Right lobe of liver (tissue), 6 donors: ENCODE measurements around the gene NEIL1. TPM values are rescaled to one million over a fixed set of nuclear protein-coding genes. Genes with fewer than 3 reads are reported as not detected.
A peak's percentile ranks its signal among the peaks of the same experiment; 100 is the strongest.
"Not testable (repeated sequence)": the region's sequence is repeated elsewhere in the genome, so short reads cannot be mapped to it uniquely, and the experiment has no call there.

Experiments
- ATAC-seq, 4 donors: fragments of 200-7000 bp; cut with Tn5 transposase; one replicate each; pipeline ENCODE4 v1.9.1; 2020; ENCODE audit warnings: mild to moderate bottlenecking in 4 of 4, moderate library complexity in 4 of 4
- DNase-seq, 3 donors: peaks; one replicate each; pipeline ENCODE4 v3.0.0-alpha.2; 2020
- H3K27ac ChIP-seq, 3 donors: fragments of 200-600 bp; one replicate each; pipeline ENCODE4 v1.8.0; 2022
- H3K27me3 ChIP-seq, 2 donors: fragments of 200-600 bp; one replicate each; pipeline ENCODE4 v1.8.0; 2022
- H3K36me3 ChIP-seq, 4 donors: fragments of 200-600 bp; sonication (generic) in 1 of 4; one replicate each; pipeline versions ENCODE4 v1.5.1 to v1.8.0; 2017 to 2022; ENCODE audit warnings: control low read depth in 1 of 4
- H3K4me1 ChIP-seq, 4 donors: fragments of 200-600 bp; sonication (generic) in 1 of 4; one replicate each; pipeline versions ENCODE4 v1.5.1 to v1.8.0; 2017 to 2022; ENCODE audit warnings: control low read depth in 1 of 4
- H3K4me3 ChIP-seq, 3 donors: fragments of 200-600 bp; one replicate each; pipeline ENCODE4 v1.8.0; 2022
- H3K9me3 ChIP-seq, 4 donors: fragments of 200-600 bp; sonication (generic) in 1 of 4; one replicate each; pipeline versions ENCODE4 v1.5.1 to v1.8.0; 2017 to 2022; ENCODE audit warnings: control low read depth in 1 of 4
- POLR2A ChIP-seq: fragments of 450-650 bp; IDR thresholded peaks from one replicate; pipeline ENCODE4 v1.6.1; 2017; ENCODE audit warnings: antibody characterized with exemption, mild to moderate bottlenecking
- WGBS: methylation state at CpG from one replicate; pipeline ENCODE4 v1.1.6; 2018; ENCODE audit warnings: low coverage, low lambda C conversion rate; ENCODE audit not compliant: insufficient coverage; ENCODE audit errors: missing lambda C conversion rate; 5-methylcytosine and 5-hydroxymethylcytosine counted together
- intact Hi-C, 2 donors: fragments of 100-400 bp; cut with DNase I; formaldehyde crosslinking; loops; one replicate each; pipeline versions ENCODE4 v1.11.2 to v1.14.1; 2022
- total RNA-seq, 6 experiments: library from RNA; depleted of rRNA in 2 of 6; stranded (reverse); fragments of >200 nt in 2 of 6; fragmentation: NEBNext Ultra II Directional in 3 of 6; extraction: Animal tissue kit (Norgen Biotek cat#: 25700) in 3 of 6; gene quantifications; one replicate each; pipeline versions ENCODE4 v1.1.0 to v1.2.4, GENCODE V29; 2016 to 2023
- TF ChIP-seq, protein P1 (sequence below), 4 donors: fragments of 200-600 bp in 3 of 4; fragments of 450-650 bp in 1 of 4; IDR thresholded peaks; one replicate each; pipeline versions ENCODE4 v1.5.1 to v1.8.0; 2016 to 2022; ENCODE audit warnings: antibody characterized with exemption in 4 of 4, mild to moderate bottlenecking in 2 of 4
- donor health status: DM: no; HTN: yes; CAD: no.
- donor health status: DM: no; HTN: no; CAD: no.
- donor health status: DM: no; HTN: no; CAD: no.
- donor health status: DM: no; HTN: yes; CAD: no.
- donor health status: DM: no; HTN: yes; CAD: no.

The NEIL1 gene
- total RNA-seq, 6 experiments from 2014 or later = 16.6 to 32.7 (median 23.7) TPM

DNA sequence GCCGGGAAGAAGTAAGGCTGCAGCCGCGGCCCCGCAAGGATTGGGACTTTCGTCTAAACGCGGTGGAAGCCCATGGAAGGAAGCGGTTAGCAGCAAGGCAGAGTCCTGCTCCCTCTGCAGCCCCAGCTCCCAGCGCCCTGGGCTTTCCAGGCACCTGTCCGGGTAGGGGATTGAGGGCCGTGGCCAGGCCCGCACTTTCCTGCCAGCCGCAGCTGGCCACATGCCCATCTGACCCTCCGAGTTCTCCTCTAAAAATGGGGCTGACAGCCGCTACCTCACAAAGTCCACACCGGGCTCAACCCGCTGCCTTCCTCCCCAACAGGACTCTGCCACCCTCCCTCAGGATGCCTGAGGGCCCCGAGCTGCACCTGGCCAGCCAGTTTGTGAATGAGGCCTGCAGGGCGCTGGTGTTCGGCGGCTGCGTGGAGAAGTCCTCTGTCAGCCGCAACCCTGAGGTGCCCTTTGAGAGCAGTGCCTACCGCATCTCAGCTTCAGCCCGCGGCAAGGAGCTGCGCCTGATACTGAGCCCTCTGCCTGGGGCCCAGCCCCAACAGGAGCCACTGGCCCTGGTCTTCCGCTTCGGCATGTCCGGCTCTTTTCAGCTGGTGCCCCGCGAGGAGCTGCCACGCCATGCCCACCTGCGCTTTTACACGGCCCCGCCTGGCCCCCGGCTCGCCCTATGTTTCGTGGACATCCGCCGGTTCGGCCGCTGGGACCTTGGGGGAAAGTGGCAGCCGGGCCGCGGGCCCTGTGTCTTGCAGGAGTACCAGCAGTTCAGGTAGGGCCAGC, 1.9 kb downstream of the NEIL1 start:
- no peaks in the 10 kb centered on the region for H3K27me3 ChIP-seq
- peaks cover 0 to 15% (median 3%) of the 10 kb centered on the region in 4 donors for H3K4me1 ChIP-seq
- H3K4me3 ChIP-seq = peak overlapping the region; percentile 82 to 94 (median 86)
- no peaks in the 10 kb centered on the region for H3K36me3 ChIP-seq
- peak overlapping the region in 1 of 3 donors; percentile 57 for H3K27ac ChIP-seq
- DNase-seq = no peak
- intact Hi-C loops = no loop called here
- H3K9me3 ChIP-seq = no peaks in the 10 kb centered on the region
- no CpG with 5 or more reads among the region's 46 CpGs for WGBS
- TF ChIP-seq POLR2A = peak; percentile 22
- TF ChIP-seq, protein P1, sequence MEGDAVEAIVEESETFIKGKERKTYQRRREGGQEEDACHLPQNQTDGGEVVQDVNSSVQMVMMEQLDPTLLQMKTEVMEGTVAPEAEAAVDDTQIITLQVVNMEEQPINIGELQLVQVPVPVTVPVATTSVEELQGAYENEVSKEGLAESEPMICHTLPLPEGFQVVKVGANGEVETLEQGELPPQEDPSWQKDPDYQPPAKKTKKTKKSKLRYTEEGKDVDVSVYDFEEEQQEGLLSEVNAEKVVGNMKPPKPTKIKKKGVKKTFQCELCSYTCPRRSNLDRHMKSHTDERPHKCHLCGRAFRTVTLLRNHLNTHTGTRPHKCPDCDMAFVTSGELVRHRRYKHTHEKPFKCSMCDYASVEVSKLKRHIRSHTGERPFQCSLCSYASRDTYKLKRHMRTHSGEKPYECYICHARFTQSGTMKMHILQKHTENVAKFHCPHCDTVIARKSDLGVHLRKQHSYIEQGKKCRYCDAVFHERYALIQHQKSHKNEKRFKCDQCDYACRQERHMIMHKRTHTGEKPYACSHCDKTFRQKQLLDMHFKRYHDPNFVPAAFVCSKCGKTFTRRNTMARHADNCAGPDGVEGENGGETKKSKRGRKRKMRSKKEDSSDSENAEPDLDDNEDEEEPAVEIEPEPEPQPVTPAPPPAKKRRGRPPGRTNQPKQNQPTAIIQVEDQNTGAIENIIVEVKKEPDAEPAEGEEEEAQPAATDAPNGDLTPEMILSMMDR (IDR thresholded peaks at IDR 0.05) = no peak
- peak; percentile 5 to 25 (median 14) for ATAC-seq

DNA sequence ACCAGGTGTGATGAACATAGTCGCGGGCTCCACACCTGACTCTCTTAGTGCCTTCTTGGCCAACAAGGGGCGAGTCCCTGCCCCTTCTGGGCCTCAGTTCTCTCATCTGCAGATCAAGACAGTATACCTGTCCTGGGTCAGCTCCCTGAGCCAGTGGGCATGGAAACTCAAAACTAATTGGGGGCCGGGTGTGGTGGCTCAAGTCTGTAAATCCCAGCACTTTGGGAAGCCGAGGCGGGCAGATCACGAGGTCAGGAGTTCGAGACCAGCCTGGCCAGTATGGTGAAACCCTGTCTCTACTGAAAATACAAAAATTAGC, 2.5 kb downstream of the NEIL1 start:
- H3K36me3 ChIP-seq, H3K27me3 ChIP-seq, intact Hi-C loops, ATAC-seq, H3K9me3 ChIP-seq, H3K27ac ChIP-seq, DNase-seq, H3K4me3 ChIP-seq: not testable (repeated sequence)
- WGBS = 83% methylated on average over 1 of the region's 8 CpGs
- peaks cover 0 to 20% (median 6%) of the 10 kb centered on the region in 4 donors for H3K4me1 ChIP-seq

DNA sequence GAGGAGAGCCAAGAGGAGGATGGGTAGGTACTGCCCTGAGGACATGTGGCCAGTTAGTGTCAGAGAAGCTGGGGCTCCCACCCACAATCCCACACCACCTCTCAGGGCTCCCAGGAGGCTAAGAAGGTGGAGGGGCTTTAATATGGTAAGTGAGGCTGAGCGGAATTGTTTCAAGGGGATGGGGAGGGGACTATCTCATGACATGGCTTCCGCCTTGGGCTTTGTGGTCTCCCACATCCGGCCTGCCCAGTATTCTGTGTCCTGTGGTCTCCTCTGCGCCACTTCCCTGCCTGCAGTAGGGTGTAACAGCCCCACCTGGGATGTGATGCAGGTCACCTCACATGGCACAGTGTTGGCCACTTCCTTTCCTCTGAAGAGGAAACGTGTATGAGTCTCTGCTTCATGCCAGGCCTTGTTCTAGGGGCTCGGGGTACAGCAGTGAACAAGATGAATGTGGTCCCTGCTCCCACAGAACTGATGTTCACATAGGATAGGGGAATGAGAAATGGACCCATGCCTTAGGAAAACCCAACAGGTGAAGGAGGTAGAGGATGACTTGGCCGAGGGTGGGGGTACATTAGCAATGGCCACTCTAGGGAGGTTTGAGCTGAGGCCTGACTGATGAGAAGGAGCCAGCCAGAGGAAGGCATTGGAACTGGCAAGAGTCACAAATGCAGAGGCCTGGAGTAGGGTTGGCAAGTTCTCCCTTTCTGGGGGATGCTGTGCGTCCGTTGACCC, 3.2 kb downstream of the NEIL1 start:
- Histone ChIP-seq H3K4me1 (peaks cover 0 to 22% (median 7%) of the 10 kb centered on the region in 4 donors), H3K27ac (no peak overlapping the region), H3K36me3 (peaks cover 0 to 5% (median 0%) of the 10 kb centered on the region in 4 donors), H3K27me3 (no peaks in the 10 kb centered on the region), H3K9me3 (no peaks in the 10 kb centered on the region), H3K4me3 (no peak overlapping the region)
- TF ChIP-seq, protein P1 (IDR thresholded peaks at IDR 0.05) = no peak
- no peak for TF ChIP-seq POLR2A
- 85% methylated on average over 4 of the region's 9 CpGs for WGBS
- ATAC-seq = no peak
- no peak for DNase-seq
- intact Hi-C loops = no loop called here

DNA sequence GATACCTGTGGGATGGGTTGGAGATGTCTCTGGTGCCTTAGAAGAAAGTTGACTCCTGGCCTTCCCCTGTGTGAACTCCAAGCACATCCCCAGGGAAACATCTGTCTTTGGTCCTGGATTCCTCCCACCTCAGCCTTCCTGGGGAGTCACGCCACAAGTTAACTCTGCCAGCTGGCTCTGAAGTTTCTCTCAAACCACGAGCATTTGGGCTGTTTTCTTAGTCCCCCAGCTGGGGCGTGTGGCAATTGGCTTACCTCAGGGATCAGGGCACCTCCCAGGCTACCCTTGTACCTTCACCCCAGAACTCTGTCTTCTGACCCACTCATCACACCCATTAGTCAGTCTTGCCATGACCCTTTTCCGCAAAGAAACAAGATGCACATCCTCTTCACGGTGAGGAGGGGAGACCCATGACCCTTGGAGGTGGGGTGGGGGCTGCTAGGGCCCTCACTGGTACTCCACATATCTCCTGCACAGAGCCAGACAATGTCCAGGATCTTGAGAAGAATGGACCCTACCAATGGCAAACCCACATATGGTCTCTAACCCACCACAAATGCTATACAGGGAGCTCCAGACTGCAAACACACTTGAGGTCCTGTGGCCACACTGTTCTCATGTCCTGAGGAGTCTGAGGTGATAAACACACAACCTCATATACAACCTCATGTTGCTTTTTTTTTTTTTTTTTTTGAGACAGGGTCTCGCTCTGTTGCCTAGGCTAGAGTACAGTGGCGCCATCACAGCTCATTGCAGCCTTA, 3.9 kb downstream of the NEIL1 start:
- ATAC-seq = no peak
- Histone ChIP-seq H3K9me3 (no peaks in the 10 kb centered on the region), H3K36me3 (peaks cover 0 to 7% (median 0%) of the 10 kb centered on the region in 4 donors)

More for the DNA sequence above, 3.9 kb downstream of the NEIL1 start:
- H3K4me3 ChIP-seq = no peak overlapping the region
- TF ChIP-seq, protein P1 (IDR thresholded peaks at IDR 0.05) = no peak
- no peak for TF ChIP-seq POLR2A
- intact Hi-C loops = no loop called here
- H3K27ac ChIP-seq = no peak overlapping the region
- WGBS = 74% methylated on average over 6 of the region's 7 CpGs
- peaks cover 0 to 22% (median 7%) of the 10 kb centered on the region in 4 donors for H3K4me1 ChIP-seq
- DNase-seq = no peak
- H3K27me3 ChIP-seq = no peaks in the 10 kb centered on the region
